HG02852 (cell line): Measurements from ENCODE around the gene DOCK1.
"Not testable (repeated sequence)": the region's sequence is repeated elsewhere in the genome, so short reads cannot be mapped to it uniquely, and the experiment has no call there.

Source experiments
- ATAC-seq: cut with Tn5 transposase; IDR thresholded peaks from one replicate; pipeline ENCODE4 v1.9.1; 2021; ENCODE audit warnings: mild to moderate bottlenecking, moderate library complexity; ENCODE audit not compliant: unreplicated experiment

DOCK1 gene

DNA sequence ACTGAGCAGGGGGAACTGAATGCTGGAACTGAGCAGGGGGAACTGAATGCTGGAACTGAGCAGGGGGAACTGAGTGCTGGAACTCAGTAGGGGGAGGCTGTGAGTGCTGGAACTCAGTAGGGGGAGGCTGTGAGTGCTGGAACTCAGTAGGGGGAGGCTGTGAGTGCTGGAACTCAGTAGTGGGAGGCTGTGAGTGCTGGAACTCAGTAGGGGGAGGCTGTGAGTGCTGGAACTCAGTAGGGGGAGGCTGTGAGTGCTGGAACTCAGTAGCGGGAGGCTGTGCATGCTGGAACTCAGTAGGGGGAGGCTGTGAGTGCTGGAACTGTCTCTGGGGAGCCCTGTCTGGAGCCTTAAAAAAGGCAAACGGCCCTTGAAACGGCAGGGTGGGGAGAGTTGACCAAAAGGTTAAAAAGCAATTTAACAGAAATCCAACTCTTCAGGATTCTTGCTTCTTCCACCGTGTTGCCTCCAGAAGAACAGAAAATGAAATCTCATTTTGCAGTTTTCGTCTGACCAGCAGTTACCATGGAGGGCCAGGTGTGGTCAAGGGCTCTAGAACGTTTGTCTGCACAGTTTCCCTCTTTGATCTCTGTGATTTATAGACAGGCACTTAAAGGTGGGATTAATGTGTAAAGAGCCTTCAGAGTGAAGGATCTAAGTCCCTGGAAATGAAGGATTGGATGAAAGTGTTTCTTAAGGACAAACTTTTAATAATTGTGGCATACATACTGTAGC, 19.1 kb downstream of the DOCK1 start:
- ATAC-seq: no peak

GRCh38 chr10:126924915-126925300, 19.7 kb downstream of the DOCK1 start:
- ATAC-seq: no peak

DNA sequence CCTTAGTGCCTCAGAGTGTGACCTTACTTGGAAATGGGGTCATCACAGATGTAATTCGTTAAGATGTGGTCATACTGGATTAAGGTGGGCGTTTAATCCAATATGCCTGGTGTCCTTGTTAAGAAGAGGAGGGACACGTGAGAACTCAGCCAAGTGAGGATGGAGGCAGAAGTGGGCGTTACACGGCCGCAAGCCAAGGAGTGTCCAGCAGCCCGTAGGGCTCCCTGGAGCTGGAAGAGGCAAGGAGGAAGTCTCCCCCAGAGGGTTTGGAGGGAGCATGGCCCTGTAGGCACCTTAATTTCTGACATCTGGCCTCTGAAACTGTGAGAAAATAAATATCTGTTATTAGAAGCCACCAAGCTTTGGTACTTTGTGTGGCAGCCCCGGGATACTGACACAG, 21.3 kb downstream of the DOCK1 start:
- no peak for ATAC-seq

GRCh38 chr10:126927799-126928198, 22.6 kb downstream of the DOCK1 start:
- no peak for ATAC-seq

DNA sequence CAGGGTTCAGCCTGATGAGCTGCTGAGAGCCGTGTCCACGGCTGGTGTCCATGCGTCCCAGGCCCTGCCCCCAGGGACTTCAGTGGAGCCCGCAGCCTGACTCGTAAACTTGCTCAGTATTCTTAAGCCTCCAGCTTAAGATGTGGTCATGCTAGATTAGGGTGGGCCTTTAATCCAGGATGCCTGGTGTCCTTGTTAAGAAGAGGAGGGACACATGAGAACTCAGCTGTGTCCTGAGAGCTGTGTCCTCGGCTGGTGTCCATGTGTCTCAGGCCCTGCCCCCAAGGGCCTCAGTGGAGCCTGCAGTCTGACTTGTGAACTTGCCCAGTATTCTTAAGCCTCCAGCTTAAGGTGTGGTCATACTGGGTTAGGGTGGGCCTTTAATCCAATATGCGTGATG, 23.0 kb downstream of the DOCK1 start:
- ATAC-seq: no peak

DNA sequence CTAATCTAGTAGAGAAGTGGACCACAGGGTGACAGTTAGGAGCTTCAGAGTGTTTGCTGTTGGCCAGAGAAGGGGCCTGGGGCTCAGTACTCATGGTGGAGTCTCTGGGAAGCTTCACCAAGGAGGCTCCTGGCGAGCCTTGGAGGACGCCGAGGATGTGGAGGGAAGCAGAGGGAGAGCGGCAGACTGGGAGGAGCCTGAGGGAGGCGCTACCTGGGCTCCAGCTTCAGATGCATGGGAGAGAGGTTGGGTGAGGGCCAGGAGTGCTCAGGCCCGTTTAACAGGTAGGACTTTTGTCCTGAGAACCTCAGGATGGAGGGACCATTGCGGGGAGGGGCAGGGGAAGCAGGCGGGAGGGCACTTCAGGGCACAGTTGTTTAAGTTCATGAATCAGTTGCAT, 24.2 kb downstream of the DOCK1 start:
- no peak for ATAC-seq

DNA sequence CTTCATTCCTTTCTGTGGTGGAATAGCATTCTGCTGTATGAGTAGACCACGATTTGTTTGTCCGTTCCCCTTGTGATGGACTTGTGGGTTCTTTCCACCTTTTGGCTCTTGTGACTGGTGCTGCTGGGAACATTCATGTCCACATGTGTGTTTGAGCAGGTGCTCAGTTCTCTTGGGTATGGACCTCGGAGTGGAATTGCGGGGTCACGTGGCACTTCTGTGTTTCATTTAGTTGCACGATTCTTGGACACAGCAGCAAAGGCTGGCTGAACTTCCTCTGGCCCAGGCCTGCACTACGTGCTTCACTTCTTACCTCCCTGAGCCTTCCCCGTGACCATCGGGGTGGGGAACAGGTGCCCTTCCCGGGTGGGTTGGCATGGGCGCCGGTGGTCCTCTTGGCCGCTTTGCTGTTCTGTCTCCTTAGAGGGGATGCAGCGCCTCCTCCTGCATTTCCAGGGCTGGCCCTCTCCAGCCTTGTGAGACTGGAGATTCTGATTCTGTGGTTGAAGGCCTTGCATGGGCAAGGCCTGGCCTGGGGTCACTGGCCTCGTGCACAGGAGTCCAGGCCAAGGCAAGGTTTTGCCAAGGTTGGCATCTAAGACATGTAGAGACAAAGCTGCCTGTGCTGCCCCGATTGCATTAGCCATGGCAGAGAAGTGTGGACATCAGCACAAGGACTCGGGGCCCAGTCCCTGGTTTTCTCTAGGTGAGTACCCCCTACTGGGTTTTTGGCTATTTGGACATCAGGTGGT, 25.1 kb downstream of the DOCK1 start:
- no peak for ATAC-seq

DNA sequence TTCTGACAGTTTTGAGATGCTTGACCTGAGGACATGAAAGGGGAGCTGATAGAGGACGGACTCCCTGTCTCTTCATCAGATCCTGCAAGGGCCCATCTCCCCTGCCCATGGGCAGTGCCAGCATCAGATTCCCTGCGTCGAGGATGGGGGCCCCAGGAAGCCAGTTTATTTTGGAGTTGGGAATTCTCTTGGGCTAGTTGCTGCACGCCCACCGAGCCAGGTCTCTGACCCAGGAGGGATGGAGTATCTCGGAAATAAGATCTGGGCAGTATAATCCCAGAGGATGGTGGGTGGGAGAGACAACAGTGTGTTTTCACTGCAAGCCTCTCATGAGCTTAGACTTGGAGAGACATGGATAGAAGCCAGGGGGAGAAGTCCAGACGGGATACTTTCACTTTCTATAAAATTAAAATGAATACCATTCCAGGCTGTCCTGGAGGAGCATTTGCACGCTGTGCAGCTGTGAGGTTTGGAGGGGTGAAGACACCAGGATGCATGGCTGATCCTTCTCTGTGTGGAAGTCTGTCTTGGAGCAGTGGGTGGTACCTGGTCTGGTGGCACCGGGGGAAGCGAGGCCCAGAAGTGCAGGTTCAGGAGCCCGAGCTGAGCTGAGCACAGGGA, 25.8 kb downstream of the DOCK1 start:
- no peak for ATAC-seq

DNA sequence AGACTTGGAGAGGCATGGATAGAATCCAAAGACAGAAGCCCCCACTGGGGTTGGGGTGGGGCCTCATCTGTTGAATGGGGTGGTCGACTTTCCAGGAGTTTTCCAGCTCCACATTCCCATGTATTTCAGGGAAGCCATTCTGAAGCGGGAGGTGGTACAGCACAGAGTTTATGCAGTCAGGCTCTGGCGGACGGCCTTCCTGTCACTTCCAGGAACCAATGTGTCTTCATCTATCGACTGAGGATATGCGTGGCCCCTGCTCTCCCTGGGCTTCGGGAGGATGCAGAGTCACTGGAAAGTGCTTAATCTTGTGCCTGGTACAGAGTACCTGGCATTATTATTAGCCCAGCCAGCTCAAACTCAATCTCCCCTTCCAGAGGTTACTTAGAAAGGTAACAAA, 26.3 kb downstream of the DOCK1 start:
- no peak for ATAC-seq

DNA sequence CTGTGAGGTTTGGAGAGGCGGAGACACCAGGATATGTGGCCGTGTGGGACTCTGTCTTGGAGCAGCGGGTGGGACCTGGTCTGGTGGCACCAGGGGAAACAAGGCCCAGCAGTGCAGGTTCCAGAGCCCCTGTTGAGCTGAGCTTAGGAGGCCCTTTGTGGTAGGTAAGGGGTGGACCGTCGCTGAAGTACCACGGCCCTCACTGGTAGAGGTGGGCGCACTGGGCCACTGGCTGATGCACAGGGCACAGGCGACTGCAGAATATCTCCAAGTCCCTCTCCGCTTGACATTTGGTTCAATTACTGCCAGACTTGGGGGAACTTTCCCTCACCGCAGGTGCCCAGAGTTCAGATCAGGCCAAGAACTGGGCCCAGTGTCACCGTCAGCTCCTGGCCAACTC, 27.3 kb downstream of the DOCK1 start:
- no peak for ATAC-seq

- ATAC-seq: no peak
Observed at GRCh38 chr10:126933116-126933515, 27.9 kb downstream of the DOCK1 start.

DNA sequence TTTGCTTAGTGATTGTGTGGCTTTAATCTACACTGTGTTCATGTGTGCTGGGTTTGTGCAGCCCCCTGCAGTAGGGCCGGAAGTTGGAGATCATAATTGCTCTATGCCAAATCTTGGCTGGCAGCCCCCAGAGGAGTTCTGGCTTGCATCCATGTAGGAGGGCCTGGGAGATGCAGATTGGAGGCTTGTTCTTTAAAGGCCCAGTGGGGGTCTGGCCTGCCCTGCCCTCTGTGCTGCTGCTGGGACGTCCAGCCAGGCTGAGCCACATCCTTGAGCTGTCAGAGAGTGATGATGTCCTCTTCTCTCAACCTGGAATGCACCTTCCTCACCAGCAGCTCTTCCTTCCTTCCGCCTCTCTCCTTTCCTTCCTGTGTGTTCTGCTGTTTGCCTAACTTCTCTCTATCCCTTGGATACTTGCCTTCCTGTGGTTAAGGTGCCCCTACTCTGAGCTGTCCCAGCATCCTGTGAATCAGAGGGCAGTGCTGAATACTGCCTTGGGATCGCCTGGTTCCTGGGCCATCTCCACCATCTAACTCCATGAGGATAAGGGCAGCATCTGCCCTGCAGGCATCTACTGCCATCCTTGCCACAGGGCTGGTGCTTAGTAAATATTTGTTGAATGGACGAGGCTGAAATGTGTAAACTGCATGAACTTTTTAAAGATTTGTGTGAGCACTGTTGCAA, 30.2 kb downstream of the DOCK1 start:
- ATAC-seq: no peak

DNA sequence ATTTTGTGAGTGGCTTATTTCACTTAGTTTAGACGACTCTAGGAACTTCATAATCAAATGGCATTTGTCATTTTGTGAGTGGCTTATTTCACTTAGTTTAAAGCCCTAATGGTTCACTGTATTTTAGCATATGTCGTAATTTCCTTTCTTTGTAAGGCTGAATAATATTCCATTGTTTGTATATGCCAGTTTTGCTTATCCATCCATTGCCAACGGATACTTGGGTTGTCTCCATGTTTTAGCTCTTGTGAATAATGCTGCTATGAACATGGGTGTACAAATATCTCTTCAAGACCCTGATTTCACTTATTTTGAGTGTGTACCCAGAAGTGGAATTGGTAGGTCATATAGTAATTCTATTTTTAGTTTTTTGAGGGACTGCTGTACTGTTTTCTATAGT, 31.8 kb downstream of the DOCK1 start:
- ATAC-seq: no peak

- ATAC-seq: not testable (repeated sequence)
Observed at GRCh38 chr10:126938121-126938520, 32.9 kb downstream of the DOCK1 start.

DNA sequence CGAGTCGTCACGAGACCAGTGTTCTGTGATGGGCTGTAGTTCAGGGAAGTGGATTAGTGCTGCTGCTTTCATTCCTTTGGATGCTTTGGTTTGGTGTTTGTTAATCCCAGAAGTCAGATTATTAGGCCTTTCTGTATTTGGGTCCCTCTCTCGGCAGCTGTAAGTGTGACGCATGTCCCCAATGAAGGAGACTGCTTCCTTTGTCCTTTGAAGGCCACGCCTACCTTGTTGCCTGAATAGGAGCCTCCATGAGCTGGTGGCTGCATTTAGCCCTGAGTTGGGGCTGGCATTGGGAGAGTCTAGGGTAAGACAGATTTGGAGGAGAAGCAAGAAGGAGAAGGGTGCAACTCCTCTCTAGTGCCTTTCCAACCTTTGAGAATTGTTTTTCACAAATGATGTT, 34.5 kb downstream of the DOCK1 start:
- ATAC-seq: no peak

- ATAC-seq: no peak
Observed at GRCh38 chr10:126940670-126941310, 35.6 kb downstream of the DOCK1 start.

GRCh38 chr10:126944191-126944590, 39.0 kb downstream of the DOCK1 start:
- ATAC-seq: no peak

GRCh38 chr10:126945351-126946030, 40.3 kb downstream of the DOCK1 start:
- ATAC-seq: no peak

- no peak for ATAC-seq
Observed at GRCh38 chr10:126946746-126947145, 41.5 kb downstream of the DOCK1 start.

DNA sequence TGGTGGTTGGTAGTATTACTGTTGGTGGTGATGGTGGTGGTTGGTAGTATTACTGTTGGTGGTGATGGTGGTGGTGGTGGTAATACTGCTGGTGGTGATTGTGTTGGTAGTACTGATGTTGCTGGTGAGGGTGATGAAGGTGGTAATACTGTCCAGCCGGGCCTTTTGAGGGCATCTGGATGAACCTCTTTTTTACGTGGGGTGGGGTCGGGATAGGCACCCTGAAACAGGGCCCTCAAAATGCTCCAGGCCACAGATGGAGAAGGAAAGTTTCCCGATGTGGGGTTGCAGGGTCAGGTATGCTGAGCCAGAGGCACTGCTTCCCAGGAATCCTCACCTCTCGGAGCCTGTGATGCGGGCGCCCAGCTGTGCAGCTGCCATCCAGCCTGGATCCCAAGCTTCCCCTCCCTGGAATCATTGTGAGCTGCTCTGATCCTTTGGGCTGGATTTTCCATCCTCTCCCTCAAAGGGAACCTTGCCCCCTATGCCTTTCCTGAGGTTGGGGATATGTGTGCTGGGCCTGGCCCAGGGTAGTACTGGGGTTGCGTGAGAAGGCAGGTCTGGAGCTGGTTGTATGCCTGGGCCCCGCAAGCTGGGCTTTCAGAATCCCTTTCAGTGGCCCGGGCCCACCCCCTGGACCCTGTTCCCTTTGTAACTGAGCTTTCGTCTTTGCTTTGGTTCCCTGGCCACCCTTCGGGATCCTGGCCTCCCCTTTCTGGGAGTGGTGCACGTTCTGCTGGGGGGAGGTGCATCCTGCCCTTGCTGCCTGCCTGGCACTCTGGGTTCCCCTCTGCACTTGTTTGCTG, 43.3 kb downstream of the DOCK1 start:
- ATAC-seq: no peak
